Neuronal stem cell (in vitro differentiated cells): ENCODE data around the gene LRRC59.

ENCODE experiments used
- DNase-seq: peaks from one replicate; pipeline ENCODE4 v3.0.0-alpha.2; 2013; ENCODE audit warnings: low spot score
- H2AFZ ChIP-seq: one replicate; pipeline ENCODE4 v1.6.1; 2013; ENCODE audit warnings: mild to moderate bottlenecking, low read length, inconsistent platforms
- H2AK5ac ChIP-seq: 2 replicates; pipeline ENCODE4 v1.6.1; 2013; ENCODE audit warnings: low read depth, mild to moderate bottlenecking, inconsistent platforms, low read length, moderate library complexity, mixed read lengths
- H2BK120ac ChIP-seq: 2 replicates; pipeline ENCODE4 v1.6.1; 2013; ENCODE audit warnings: low read depth, mild to moderate bottlenecking, inconsistent platforms, low read length, moderate library complexity, mixed read lengths
- H2BK12ac ChIP-seq: one replicate; pipeline ENCODE4 v1.6.1; 2013; ENCODE audit warnings: low read length, inconsistent platforms
- H2BK15ac ChIP-seq: 2 replicates; pipeline ENCODE4 v1.6.1; 2013; ENCODE audit warnings: mild to moderate bottlenecking, low read length, inconsistent platforms, mixed read lengths
- H2BK5ac ChIP-seq: one replicate; pipeline ENCODE4 v1.6.1; 2013; ENCODE audit warnings: inconsistent platforms, mild to moderate bottlenecking, low read length, moderate library complexity
- H3K14ac ChIP-seq: one replicate; pipeline ENCODE4 v1.6.1; 2013; ENCODE audit warnings: low read length, inconsistent platforms
- H3K18ac ChIP-seq: 2 replicates; pipeline ENCODE4 v1.6.1; 2013; ENCODE audit warnings: low read length, inconsistent platforms
- H3K23ac ChIP-seq: 2 replicates; pipeline ENCODE4 v1.6.1; 2013; ENCODE audit warnings: low read depth, mild to moderate bottlenecking, mixed read lengths, low read length, inconsistent platforms; ENCODE audit not compliant: poor library complexity
- H3K27ac ChIP-seq: replicated peaks from 3 replicates; pipeline ENCODE4 v1.5.1; 2013; ENCODE audit warnings: low read length, inconsistent platforms
- H3K27me3 ChIP-seq, 3 experiments: 2 replicates each; pipeline ENCODE4 v1.6.1; 2013; ENCODE audit warnings: low read length in 3 of 3, mild to moderate bottlenecking in 2 of 3, inconsistent platforms in 1 of 3, low read depth in 1 of 3, mixed read lengths in 1 of 3, moderate library complexity in 1 of 3; ENCODE audit not compliant: control insufficient read depth in 3 of 3, insufficient read depth in 3 of 3
- H3K36me3 ChIP-seq, 2 donors: replicated peaks in 1 of 2; 2 replicates each; pipeline ENCODE4 v1.6.1; 2013; ENCODE audit warnings: low read length in 2 of 2; ENCODE audit not compliant: control insufficient read depth in 2 of 2, insufficient read depth in 2 of 2
- H3K4ac ChIP-seq: 2 replicates; pipeline ENCODE4 v1.6.1; 2013; ENCODE audit warnings: inconsistent platforms, mild to moderate bottlenecking, low read length, moderate library complexity
- H3K4me1 ChIP-seq, 2 donors: 1 replicate in 1 of 2; 2 replicates in 1 of 2; pipeline ENCODE4 v1.6.1; 2013; ENCODE audit warnings: low read length in 2 of 2, low read depth in 1 of 2; ENCODE audit not compliant: control insufficient read depth in 2 of 2, insufficient read depth in 1 of 2
- H3K4me2 ChIP-seq: one replicate; pipeline ENCODE4 v1.6.1; 2013; ENCODE audit warnings: mild to moderate bottlenecking, low read length, inconsistent platforms; ENCODE audit not compliant: insufficient read depth, poor library complexity, severe bottlenecking
- H3K4me3 ChIP-seq, 2 donors: 2 replicates each; pipeline ENCODE4 v1.5.1; 2013; ENCODE audit warnings: low read length in 2 of 2, mild to moderate bottlenecking in 2 of 2, inconsistent platforms in 1 of 2, moderate library complexity in 1 of 2
- H3K79me1 ChIP-seq: one replicate; pipeline ENCODE4 v1.6.1; 2013; ENCODE audit warnings: low read depth, mild to moderate bottlenecking, inconsistent platforms, low read length, moderate library complexity
- H3K9ac ChIP-seq: one replicate; pipeline ENCODE4 v1.6.1; 2013; ENCODE audit warnings: mild to moderate bottlenecking, low read depth, low read length, inconsistent platforms; ENCODE audit not compliant: poor library complexity
- H3K9me3 ChIP-seq, 2 donors: replicated peaks in 1 of 2; 2 replicates each; pipeline versions ENCODE3 to v1.6.1; 2013; ENCODE audit warnings: low read length in 2 of 2, mild to moderate bottlenecking in 2 of 2, inconsistent platforms in 1 of 2, low read depth in 1 of 2, mixed read lengths in 1 of 2, moderate library complexity in 1 of 2; ENCODE audit not compliant: control insufficient read depth in 2 of 2, insufficient read depth in 1 of 2
- H4K8ac ChIP-seq: one replicate; pipeline ENCODE4 v1.6.1; 2013; ENCODE audit warnings: low read depth, mild to moderate bottlenecking, inconsistent platforms, low read length, moderate library complexity
- H4K91ac ChIP-seq: one replicate; pipeline ENCODE4 v1.6.1; 2013; ENCODE audit warnings: low read length, low read depth, mild to moderate bottlenecking, inconsistent platforms; ENCODE audit not compliant: poor library complexity
- WGBS, 2 donors: extraction: QIAGEN DNeasy Blood & Tissue Kit; methylation state at CpG; one replicate each; pipeline ENCODE4 v1.1.7; 2013; ENCODE audit warnings: missing lambda C conversion rate in 2 of 2, mixed read lengths in 1 of 2; ENCODE audit not compliant: insufficient read length in 2 of 2, insufficient replicate concordance in 1 of 2; ENCODE audit errors: extremely low coverage in 2 of 2; 5-methylcytosine and 5-hydroxymethylcytosine counted together

LRRC59 gene

GRCh38 chr17:50392621-50393020 is 4.7 kb downstream of the LRRC59 start:
- no peak overlapping the region for H3K4me3 ChIP-seq
- no peaks in the 10 kb centered on the region for H3K9me3 ChIP-seq
- H3K18ac ChIP-seq: no peak overlapping the region
- no peak for DNase-seq
- no peak overlapping the region for H3K23ac ChIP-seq
- peaks cover 8 to 10% of the 10 kb centered on the region in 2 donors for H3K4me1 ChIP-seq
- no peak overlapping the region for H2AFZ ChIP-seq
- H3K27ac ChIP-seq: no peak overlapping the region
- H2BK5ac ChIP-seq: no peak overlapping the region
- WGBS, 2 donors: no CpG with 5 or more reads among the region's 6 CpGs
- no peak overlapping the region for H2BK12ac ChIP-seq
- no peak overlapping the region for H3K4ac ChIP-seq
- H2BK15ac ChIP-seq: no peak overlapping the region
- H3K27me3 ChIP-seq: no peaks in the 10 kb centered on the region
- H2AK5ac ChIP-seq: no peak overlapping the region
- no peak overlapping the region for H2BK120ac ChIP-seq
- no peak overlapping the region for H3K14ac ChIP-seq
- H4K8ac ChIP-seq: no peak overlapping the region
- no peak overlapping the region for H3K9ac ChIP-seq
- H3K36me3 ChIP-seq: peaks cover 46 to 85% of the 10 kb centered on the region in 2 donors
- H3K79me1 ChIP-seq: peaks cover 5% of the 10 kb centered on the region
- no peak overlapping the region for H4K91ac ChIP-seq
- no peak overlapping the region for H3K4me2 ChIP-seq

- Histone ChIP-seq H3K4me1 (no peaks in the 10 kb centered on the region), H2BK5ac (no peak overlapping the region), H3K14ac (no peak overlapping the region), H3K4me2 (no peak overlapping the region), H3K79me1 (peaks cover 3% of the 10 kb centered on the region), H4K91ac (no peak overlapping the region), H3K9me3 (no peaks in the 10 kb centered on the region), H4K8ac (no peak overlapping the region), H2BK120ac (no peak overlapping the region), H2AFZ (no peak overlapping the region), H3K27ac (no peak overlapping the region), H2BK12ac (no peak overlapping the region), H3K36me3 (peaks cover 59 to 100% of the 10 kb centered on the region in 2 donors), H3K4me3 (no peak overlapping the region), H3K18ac (no peak overlapping the region), H3K23ac (no peak overlapping the region), H2BK15ac (no peak overlapping the region), H3K4ac (no peak overlapping the region), H2AK5ac (no peak overlapping the region), H3K9ac (no peak overlapping the region), H3K27me3 (no peaks in the 10 kb centered on the region)
- DNase-seq: no peak
- no CpG with 5 or more reads among the region's 6 CpGs for WGBS, 2 donors
These were observed 7.8 kb downstream of the LRRC59 start for GRCh38 chr17:50389534-50389933.

GRCh38 chr17:50388728-50389127 is 8.6 kb downstream of the LRRC59 start:
- H4K91ac ChIP-seq: no peak overlapping the region
- no peak overlapping the region for H3K27ac ChIP-seq
- H2BK15ac ChIP-seq: no peak overlapping the region
- H3K14ac ChIP-seq: no peak overlapping the region
- H2BK12ac ChIP-seq: no peak overlapping the region
- no peak overlapping the region for H3K23ac ChIP-seq
- no peak overlapping the region for H3K18ac ChIP-seq
- no peak overlapping the region for H2AFZ ChIP-seq
- H3K36me3 ChIP-seq: peaks cover 58 to 99% of the 10 kb centered on the region in 2 donors
- H3K79me1 ChIP-seq: peaks cover 3% of the 10 kb centered on the region
- H3K9me3 ChIP-seq: no peaks in the 10 kb centered on the region
- H2AK5ac ChIP-seq: no peak overlapping the region
- no peak overlapping the region for H3K4ac ChIP-seq
- no peak overlapping the region for H2BK120ac ChIP-seq
- no peak overlapping the region for H3K4me3 ChIP-seq
- peak overlapping the region; percentile 3 for H3K9ac ChIP-seq
- H4K8ac ChIP-seq: no peak overlapping the region
- H2BK5ac ChIP-seq: no peak overlapping the region
- H3K27me3 ChIP-seq: no peaks in the 10 kb centered on the region
- no peak for DNase-seq
- no peaks in the 10 kb centered on the region for H3K4me1 ChIP-seq
- no CpG with 5 or more reads among the region's 3 CpGs for WGBS, 2 donors
- no peak overlapping the region for H3K4me2 ChIP-seq

- no peak overlapping the region for H3K4me3 ChIP-seq
- H3K18ac ChIP-seq: no peak overlapping the region
- no peak overlapping the region for H3K9ac ChIP-seq
- no peak overlapping the region for H4K91ac ChIP-seq
- peaks cover 3% of the 10 kb centered on the region for H3K79me1 ChIP-seq
- no peak for DNase-seq
- H2BK15ac ChIP-seq: no peak overlapping the region
- no peaks in the 10 kb centered on the region for H3K4me1 ChIP-seq
- no peak overlapping the region for H3K27ac ChIP-seq
- no peak overlapping the region for H3K4me2 ChIP-seq
- no peak overlapping the region for H3K14ac ChIP-seq
- H3K27me3 ChIP-seq: no peaks in the 10 kb centered on the region
- H2AFZ ChIP-seq: no peak overlapping the region
- no peak overlapping the region for H3K23ac ChIP-seq
- WGBS, 2 donors: no CpG with 5 or more reads among the region's 3 CpGs
- no peak overlapping the region for H2AK5ac ChIP-seq
- no peak overlapping the region for H2BK5ac ChIP-seq
- no peak overlapping the region for H2BK120ac ChIP-seq
- H3K9me3 ChIP-seq: no peaks in the 10 kb centered on the region
- no peak overlapping the region for H4K8ac ChIP-seq
- H3K36me3 ChIP-seq: peaks cover 53 to 99% of the 10 kb centered on the region in 2 donors
- H2BK12ac ChIP-seq: no peak overlapping the region
- H3K4ac ChIP-seq: no peak overlapping the region
These were observed 10.8 kb downstream of the LRRC59 start for GRCh38 chr17:50386510-50386909.
